A549 (cell line): Measurements from ENCODE around the gene TRIM3. TPM values are rescaled to one million over a fixed set of nuclear protein-coding genes. Genes with fewer than 3 reads are reported as not detected.

Experiments used
- ATAC-seq, 2 experiments: fragments of 200-7000 bp in 1 of 2; fragments of >200 bp in 1 of 2; cut with Nextera tagmentation in 1 of 2; cut with Tn5 transposase in 1 of 2; 3 replicates each; pipeline versions ENCODE4 v1.8.0 to v1.9.1; 2018 to 2020; ENCODE audit warnings: mild to moderate bottlenecking in 1 of 2, moderate library complexity in 1 of 2
- CTCF ChIA-PET: fragments of 300-600 bp; sonication (Branson Sonifier 250); formaldehyde crosslinking; extraction: SDS; loops from one replicate; lab custom pipeline; 2021; ENCODE audit warnings: antibody characterized with exemption, inconsistent platforms; lab: Yijun Ruan, JAX
- POLR2A ChIA-PET: fragments of 350-600 bp; formaldehyde crosslinking; extraction: SDS; loops from one replicate; lab custom pipeline; 2021; ENCODE audit warnings: antibody characterized with exemption, inconsistent platforms; lab: Yijun Ruan, JAX
- DNase-seq, 2 experiments: peaks; one replicate each; pipeline versions ENCODE4 v3.0.0 to v3.0.0-alpha.2; 2011 to 2016; ENCODE audit warnings: low read depth in 1 of 2, low spot score in 1 of 2
- FAIRE-seq: peaks from 2 replicates; lab custom pipeline; 2011; peaks lifted over from hg19 to GRCh38; lab: Jason Lieb, UNC
- H3K27ac ChIP-seq, 2 experiments: fragments of >200 bp; sonication (Bioruptor Twin); formaldehyde crosslinking; 3 replicates each; pipeline ENCODE4 v1.5.1; 2016 to 2017
- H3K4me1 ChIP-seq: fragments of >200 bp; sonication (Bioruptor Twin); formaldehyde crosslinking; 3 replicates; pipeline ENCODE4 v1.6.1; 2016
- H3K4me2 ChIP-seq: fragments of >200 bp; sonication (Bioruptor Twin); formaldehyde crosslinking; 3 replicates; pipeline ENCODE4 v1.6.1; 2016
- H3K4me3 ChIP-seq: fragments of >200 bp; sonication (Bioruptor Twin); formaldehyde crosslinking; 3 replicates; pipeline ENCODE4 v1.5.1; 2016
- H3K9me3 ChIP-seq: fragments of >200 bp; sonication (Bioruptor Twin); formaldehyde crosslinking; 3 replicates; pipeline ENCODE4 v1.6.1; 2016
- BCL3 ChIP-seq: fragments of >200 bp; sonication (Bioruptor Twin); formaldehyde crosslinking; IDR thresholded peaks from 3 replicates; pipeline ENCODE4 v1.6.1; 2016
- BHLHE40 ChIP-seq: IDR thresholded peaks from 2 replicates; pipeline ENCODE4 v1.6.1; 2012; ENCODE audit warnings: low read depth, low read length, inconsistent platforms
- CBX8 ChIP-seq: fragments of 200-600 bp; sonication (generic); IDR thresholded peaks from 2 replicates; pipeline ENCODE4 v1.6.1; 2016
- CHD4 ChIP-seq: fragments of 200-600 bp; sonication (generic); IDR thresholded peaks from 2 replicates; pipeline ENCODE4 v1.6.1; 2016; ENCODE audit warnings: antibody characterized with exemption, mild to moderate bottlenecking, borderline replicate concordance
- CTCF ChIP-seq: fragments of >200 bp; sonication (Bioruptor Twin); formaldehyde crosslinking; IDR thresholded peaks from 3 replicates; pipeline ENCODE4 v1.5.1; 2016
- EHF ChIP-seq: fragments of 250-450 bp; sonication (Bioruptor Pico); IDR thresholded peaks from 2 replicates; pipeline ENCODE4 v1.5.0; 2020; ENCODE audit warnings: mild to moderate bottlenecking
- ELK1 ChIP-seq: fragments of 150-350 bp; IDR thresholded peaks from 2 replicates; pipeline ENCODE4 v1.6.1; 2014; ENCODE audit warnings: low read depth, mild to moderate bottlenecking, low read length
- EP300 ChIP-seq, 2 experiments: fragments of >200 bp; sonication (Bioruptor Twin); formaldehyde crosslinking; IDR thresholded peaks; 2 replicates in 1 of 2; 3 replicates in 1 of 2; pipeline ENCODE4 v1.6.1; 2016 to 2017
- FOXS1 ChIP-seq: fragments of 250-450 bp; sonication (Bioruptor Pico); IDR thresholded peaks from 2 replicates; pipeline ENCODE4 v1.5.0; 2020; ENCODE audit warnings: mild to moderate bottlenecking, moderate library complexity
- HEYL ChIP-seq: fragments of 250-450 bp; sonication (Bioruptor Pico); IDR thresholded peaks from 2 replicates; pipeline ENCODE4 v1.8.0; 2021; ENCODE audit warnings: mild to moderate bottlenecking, moderate library complexity
- HMGXB4 ChIP-seq: fragments of 250-450 bp; sonication (Bioruptor Pico); IDR thresholded peaks from 2 replicates; pipeline ENCODE4 v1.5.0; 2021; ENCODE audit warnings: mild to moderate bottlenecking, moderate library complexity, borderline replicate concordance
- JUN ChIP-seq, 2 experiments: fragments of >200 bp; sonication (Bioruptor Twin); formaldehyde crosslinking; IDR thresholded peaks; 2 replicates in 1 of 2; 3 replicates in 1 of 2; pipeline ENCODE4 v1.6.1; 2016 to 2017
- JUNB ChIP-seq: fragments of >200 bp; sonication (Bioruptor Twin); formaldehyde crosslinking; IDR thresholded peaks from 2 replicates; pipeline ENCODE4 v1.6.1; 2016
- MAFK ChIP-seq: fragments of 450-650 bp; IDR thresholded peaks from 2 replicates; pipeline ENCODE4 v1.6.1; 2014; ENCODE audit not compliant: partially characterized antibody
- NFE2L2 ChIP-seq: fragments of 150-350 bp; conservative IDR thresholded peaks from 2 replicates; pipeline ENCODE4 v1.6.1; 2014; ENCODE audit warnings: low read length
- NPAS2 ChIP-seq: fragments of 250-450 bp; sonication (Bioruptor Pico); IDR thresholded peaks from 2 replicates; pipeline ENCODE4 v1.8.0; 2022; ENCODE audit warnings: mild to moderate bottlenecking, moderate library complexity, borderline replicate concordance
- NR3C1 ChIP-seq: fragments of >200 bp; sonication (Bioruptor Twin); formaldehyde crosslinking; IDR thresholded peaks from 3 replicates; pipeline ENCODE4 v1.6.1; 2017
- PBX3 ChIP-seq: IDR thresholded peaks from 2 replicates; pipeline ENCODE4 v1.6.1; 2012
- POLR2A ChIP-seq: IDR thresholded peaks from 2 replicates; pipeline ENCODE4 v1.6.1; 2012; ENCODE audit warnings: mild to moderate bottlenecking, low read length
- RAD21 ChIP-seq, 2 experiments: fragments of >200 bp in 1 of 2; sonication (Bioruptor Twin) in 1 of 2; formaldehyde crosslinking in 1 of 2; IDR thresholded peaks in 1 of 2; conservative IDR thresholded peaks in 1 of 2; 2 replicates in 1 of 2; 3 replicates in 1 of 2; pipeline ENCODE4 v1.6.1; 2012 to 2018; ENCODE audit warnings: inconsistent platforms in 1 of 2
- REST ChIP-seq: fragments of 200-600 bp; sonication (generic); IDR thresholded peaks from 2 replicates; pipeline ENCODE4 v1.6.1; 2016; ENCODE audit warnings: antibody characterized with exemption, mild to moderate bottlenecking, moderate library complexity
- RFX5 ChIP-seq: fragments of 450-650 bp; IDR thresholded peaks from 2 replicates; pipeline ENCODE4 v1.7.1; 2014; ENCODE audit warnings: antibody characterized with exemption, mild to moderate bottlenecking, moderate library complexity
- SMC3 ChIP-seq: fragments of >200 bp; sonication (Bioruptor Twin); formaldehyde crosslinking; IDR thresholded peaks from 3 replicates; pipeline ENCODE4 v1.6.1; 2018; ENCODE audit warnings: inconsistent platforms
- TFCP2L1 ChIP-seq: fragments of 250-450 bp; sonication (Bioruptor Pico); IDR thresholded peaks from 2 replicates; pipeline ENCODE4 v1.5.0; 2021; ENCODE audit warnings: mild to moderate bottlenecking
- ZFP36 ChIP-seq: fragments of 450-650 bp; IDR thresholded peaks from 2 replicates; pipeline ENCODE4 v1.6.1; 2014; ENCODE audit warnings: borderline replicate concordance; ENCODE audit not compliant: partially characterized antibody
- ZNF302 ChIP-seq: fragments of 250-450 bp; sonication (Bioruptor Pico); IDR thresholded peaks from 2 replicates; pipeline ENCODE4 v1.9.0; 2021; ENCODE audit warnings: inconsistent platforms, mild to moderate bottlenecking, moderate library complexity
- ZSCAN20 ChIP-seq: fragments of 250-450 bp; sonication (Bioruptor Pico); IDR thresholded peaks from 2 replicates; pipeline ENCODE4 v1.8.0; 2022; ENCODE audit warnings: mild to moderate bottlenecking, moderate library complexity
- WGBS: methylation state at CpG from one replicate; pipeline ENCODE4 v1.1.6; 2017; ENCODE audit errors: missing lambda C conversion rate; 5-methylcytosine and 5-hydroxymethylcytosine counted together
- polyA plus RNA-seq, 4 experiments: library from polyadenylated mRNA; depleted of rRNA in 3 of 4; stranded (reverse); fragments of >200 nt; fragmentation: RNase III in 1 of 4; extraction: RNeasy Plus Mini Kit Qiagen cat#74134 plus additional on column Dnase treatment in 1 of 4; gene quantifications; 2 replicates in 3 of 4; 3 replicates in 1 of 4; pipeline ENCODE4 v1.2.3, GENCODE V29; 2011 to 2017

The TRIM3 gene
- polyA plus RNA-seq, 2 of the 4 experiments (the other 2 are of a cell fraction): 10.0 to 17.5 TPM

GRCh38 chr11:6401464-6401863 is 72.3 kb downstream of the TRIM3 start:
- Histone ChIP-seq H3K4me2 (no peak overlapping the region), H3K4me3 (no peak overlapping the region), H3K4me1 (no peaks in the 10 kb centered on the region), H3K27ac (no peak overlapping the region), H3K9me3 (no peaks in the 10 kb centered on the region)
- ChIA-PET POLR2A (no interaction called here), CTCF (interaction anchor here (0.8 to 1.9 kb wide), 5 partner anchors 9 to 305 kb away, joined by 3 to 4 read pairs (median 4); no protein-coding TSS in a partner anchor)
- DNase-seq: no peak
- ATAC-seq: no peak
- no peak for FAIRE-seq
- TF ChIP-seq ZSCAN20 (no peak), BHLHE40 (no peak), ELK1 (no peak), FOXS1 (CRISPR knock-in tag) (no peak), ZNF302 (CRISPR knock-in tag) (no peak), HEYL (CRISPR knock-in tag) (no peak), REST (no peak), CHD4 (no peak), EP300 (IDR thresholded peaks at IDR 0.05) (no peak), HMGXB4 (CRISPR knock-in tag) (no peak), NFE2L2 (no peak), RAD21 (conservative IDR thresholded peaks at IDR 0.05 in 1 of 2, IDR thresholded peaks at IDR 0.05 in 1 of 2) (no peak), NR3C1 (no peak), EHF (no peak), CBX8 (no peak)
- WGBS: 87% methylated on average over 7 of the region's 7 CpGs

- no peaks in the 10 kb centered on the region for H3K4me1 ChIP-seq
- TF ChIP-seq ZFP36 (no peak), CTCF (no peak), HEYL (CRISPR knock-in tag) (no peak), SMC3 (no peak), NPAS2 (CRISPR knock-in tag) (no peak), PBX3 (no peak), JUNB (no peak), JUN (IDR thresholded peaks at IDR 0.05) (no peak), BCL3 (no peak), TFCP2L1 (no peak), RFX5 (no peak), MAFK (no peak), POLR2A (no peak)
Measured at GRCh38 chr11:6400431-6401345, 73.1 kb downstream of the TRIM3 start.

More at GRCh38 chr11:6400431-6401345, 73.1 kb downstream of the TRIM3 start:
- ChIA-PET CTCF (interaction anchor here (0.6 to 3.1 kb wide), 7 partner anchors 9 to 305 kb away, joined by 3 to 14 read pairs (median 3); no protein-coding TSS in a partner anchor), POLR2A (interaction anchor here (1.4 kb wide), 1 partner anchor 11 kb away, joined by 3 read pairs; the partner anchor contains the start of gene SMPD1)
- DNase-seq: no peak
- Histone ChIP-seq H3K27ac (no peak overlapping the region), H3K9me3 (no peaks in the 10 kb centered on the region), H3K4me2 (no peak overlapping the region), H3K4me3 (no peak overlapping the region)
- FAIRE-seq: no peak
- no peak for ATAC-seq
- 94% methylated on average over 15 of the region's 15 CpGs for whole genome bisulfite sequencing
